ENCODE results near the gene NDOR1.

GRCh38 chr9:137223078-137223970 is 17.8 kb downstream of the NDOR1 start:
- TF ChIP-seq CTCF (IDR thresholded peaks at IDR 0.05) (no peak), POLR2A (IDR thresholded peaks at IDR 0.05) (peak in 2 of 4 donors; percentile 27 to 75)
